Measurements from ENCODE around the gene CTNNA2.

DNA sequence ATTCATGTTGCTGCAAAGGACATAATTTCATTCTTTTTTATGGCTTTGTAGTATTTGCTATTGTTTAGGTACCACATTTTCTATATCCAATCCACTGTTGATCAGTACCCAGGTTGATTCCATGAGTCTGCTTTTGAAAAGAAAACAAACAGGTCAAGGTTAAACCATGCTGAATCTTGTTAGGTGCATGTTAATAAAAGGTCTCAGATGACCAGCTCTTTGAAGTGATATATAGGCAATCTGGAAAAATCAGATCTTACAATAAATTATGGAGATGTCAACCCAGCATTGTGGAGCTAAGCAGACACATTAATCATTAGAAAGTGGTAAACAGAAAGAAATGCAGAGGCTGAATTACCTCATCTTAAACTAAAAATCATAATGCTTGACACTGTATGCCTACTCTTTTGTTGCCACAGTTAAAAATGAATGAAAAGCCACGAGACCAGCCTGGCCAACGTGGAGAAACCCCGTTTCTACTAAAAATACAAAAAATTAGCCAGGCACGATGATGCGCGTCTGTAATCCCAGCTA lies 246.0 kb downstream of the CTNNA2 start:
- TF ChIP-seq, protein P1, sequence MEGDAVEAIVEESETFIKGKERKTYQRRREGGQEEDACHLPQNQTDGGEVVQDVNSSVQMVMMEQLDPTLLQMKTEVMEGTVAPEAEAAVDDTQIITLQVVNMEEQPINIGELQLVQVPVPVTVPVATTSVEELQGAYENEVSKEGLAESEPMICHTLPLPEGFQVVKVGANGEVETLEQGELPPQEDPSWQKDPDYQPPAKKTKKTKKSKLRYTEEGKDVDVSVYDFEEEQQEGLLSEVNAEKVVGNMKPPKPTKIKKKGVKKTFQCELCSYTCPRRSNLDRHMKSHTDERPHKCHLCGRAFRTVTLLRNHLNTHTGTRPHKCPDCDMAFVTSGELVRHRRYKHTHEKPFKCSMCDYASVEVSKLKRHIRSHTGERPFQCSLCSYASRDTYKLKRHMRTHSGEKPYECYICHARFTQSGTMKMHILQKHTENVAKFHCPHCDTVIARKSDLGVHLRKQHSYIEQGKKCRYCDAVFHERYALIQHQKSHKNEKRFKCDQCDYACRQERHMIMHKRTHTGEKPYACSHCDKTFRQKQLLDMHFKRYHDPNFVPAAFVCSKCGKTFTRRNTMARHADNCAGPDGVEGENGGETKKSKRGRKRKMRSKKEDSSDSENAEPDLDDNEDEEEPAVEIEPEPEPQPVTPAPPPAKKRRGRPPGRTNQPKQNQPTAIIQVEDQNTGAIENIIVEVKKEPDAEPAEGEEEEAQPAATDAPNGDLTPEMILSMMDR (IDR thresholded peaks at IDR 0.05), result no peak
- no peak for TF ChIP-seq POLR2A (IDR thresholded peaks at IDR 0.05)
